Hepatocyte (in vitro differentiated cells): ENCODE measurements around the gene CCNI. TPM values are rescaled to one million over a fixed set of nuclear protein-coding genes. Genes with fewer than 3 reads are reported as not detected.

Experiments used
- DNase-seq: peaks from one replicate; pipeline ENCODE4 v3.0.0-alpha.2; 2016; ENCODE audit warnings: low spot score
- H2AFZ ChIP-seq: fragments of 200-600 bp; sonication (generic); 2 replicates; pipeline ENCODE4 v1.6.0; 2016; ENCODE audit warnings: antibody characterized with exemption, mild to moderate bottlenecking
- H3K27ac ChIP-seq: fragments of 200-600 bp; sonication (generic); 2 replicates; pipeline ENCODE4 v1.5.1; 2016; ENCODE audit warnings: mild to moderate bottlenecking
- H3K27me3 ChIP-seq: fragments of 200-600 bp; sonication (generic); 2 replicates; pipeline ENCODE4 v1.6.1; 2016
- H3K36me3 ChIP-seq: fragments of 200-600 bp; sonication (generic); replicated peaks from 2 replicates; pipeline ENCODE4 v1.5.1; 2016; ENCODE audit warnings: low read depth; ENCODE audit not compliant: insufficient read depth
- H3K4me1 ChIP-seq: fragments of 200-600 bp; sonication (generic); 2 replicates; pipeline ENCODE4 v1.5.1; 2016; ENCODE audit warnings: mild to moderate bottlenecking, moderate library complexity; ENCODE audit not compliant: insufficient read depth
- H3K4me2 ChIP-seq: fragments of 200-600 bp; sonication (generic); 2 replicates; pipeline ENCODE4 v1.6.0; 2016
- H3K4me3 ChIP-seq: fragments of 200-600 bp; sonication (generic); 2 replicates; pipeline ENCODE4 v1.5.1; 2016; ENCODE audit warnings: mild to moderate bottlenecking
- H3K79me2 ChIP-seq: fragments of 200-600 bp; sonication (generic); 2 replicates; pipeline ENCODE4 v1.6.0; 2017; ENCODE audit warnings: mild to moderate bottlenecking
- H3K9me2 ChIP-seq: fragments of 200-600 bp; sonication (generic); replicated peaks from 2 replicates; pipeline ENCODE4 v1.6.0; 2017; ENCODE audit warnings: mild to moderate bottlenecking; ENCODE audit not compliant: insufficient read depth
- H3K9me3 ChIP-seq: fragments of 200-600 bp; sonication (generic); 2 replicates; pipeline ENCODE4 v1.5.1; 2016; ENCODE audit warnings: low read depth, mild to moderate bottlenecking
- H4K20me1 ChIP-seq: fragments of 200-600 bp; sonication (generic); 2 replicates; pipeline ENCODE4 v1.6.0; 2016; ENCODE audit warnings: mild to moderate bottlenecking; ENCODE audit not compliant: insufficient read depth, poor library complexity, severe bottlenecking
- CTCF ChIP-seq: fragments of 200-600 bp; sonication (generic); IDR thresholded peaks from 2 replicates; pipeline ENCODE4 v1.5.1; 2016; ENCODE audit warnings: antibody characterized with exemption, mild to moderate bottlenecking; ENCODE audit not compliant: poor library complexity
- EZH2 ChIP-seq: fragments of 200-600 bp; sonication (generic); IDR thresholded peaks from 2 replicates; pipeline ENCODE4 v1.6.1; 2016; ENCODE audit warnings: antibody characterized with exemption, mild to moderate bottlenecking, borderline replicate concordance
- EZH2phosphoT487 ChIP-seq: fragments of 200-600 bp; sonication (generic); IDR thresholded peaks from one replicate; pipeline ENCODE4 v1.6.1; 2018; ENCODE audit warnings: antibody characterized with exemption, mild to moderate bottlenecking, low read depth, moderate library complexity; ENCODE audit not compliant: unreplicated experiment, severe bottlenecking
- WGBS: methylation state at CpG from one replicate; pipeline ENCODE4 v1.1.6; 2016; ENCODE audit warnings: low lambda C conversion rate; ENCODE audit errors: missing lambda C conversion rate; 5-methylcytosine and 5-hydroxymethylcytosine counted together
- polyA plus RNA-seq: library from polyadenylated mRNA; unstranded; fragments of >200 nt; fragmentation: Nextera tagmentation; extraction: Ambion mirVana; gene quantifications from 2 replicates; pipeline ENCODE4 v1.2.1, GENCODE V29; 2016
- total RNA-seq: library from RNA; depleted of rRNA; stranded (reverse); fragments of >200 nt; gene quantifications from 2 replicates; pipeline ENCODE4 v1.2.3, GENCODE V29; 2014

Gene CCNI
- total and polyA plus RNA-seq, 2 experiments from 2014 or later: 160 to 212 TPM

- H3K27ac ChIP-seq: peak overlapping the region; percentile 7
- no peak overlapping the region for H3K4me2 ChIP-seq
- H3K36me3 ChIP-seq: no peaks in the 10 kb centered on the region
- no peaks in the 10 kb centered on the region for H3K27me3 ChIP-seq
- WGBS: 50% methylated on average over 4 of the region's 4 CpGs
- no peak for DNase-seq
- TF ChIP-seq EZH2 (no peak), EZH2phosphoT487 (no peak), CTCF (no peak)
- H3K4me3 ChIP-seq: no peak overlapping the region
- H3K9me3 ChIP-seq: no peaks in the 10 kb centered on the region
- peaks cover 28% of the 10 kb centered on the region for H3K4me1 ChIP-seq
- no peaks in the 10 kb centered on the region for H3K9me2 ChIP-seq
- H2AFZ ChIP-seq: no peak overlapping the region
- no peaks in the 10 kb centered on the region for H4K20me1 ChIP-seq
- peaks cover 15% of the 10 kb centered on the region for H3K79me2 ChIP-seq
These were observed 68.9 kb downstream of the CCNI start for GRCh38 chr4:77006753-77007353.

- Histone ChIP-seq H3K79me2 (peaks cover 16% of the 10 kb centered on the region), H3K4me3 (no peak overlapping the region), H3K4me1 (peaks cover 33% of the 10 kb centered on the region), H2AFZ (no peak overlapping the region), H3K9me2 (no peaks in the 10 kb centered on the region), H3K9me3 (no peaks in the 10 kb centered on the region), H3K27me3 (no peaks in the 10 kb centered on the region), H4K20me1 (no peaks in the 10 kb centered on the region), H3K36me3 (no peaks in the 10 kb centered on the region), H3K27ac (no peak overlapping the region), H3K4me2 (no peak overlapping the region)
- TF ChIP-seq EZH2phosphoT487: no peak
- no peak for TF ChIP-seq EZH2
- no peak for TF ChIP-seq CTCF
- DNase-seq: no peak
These were observed 72.4 kb downstream of the CCNI start for GRCh38 chr4:77003400-77003799.

GRCh38 chr4:77002321-77003107 is 73.3 kb downstream of the CCNI start:
- H3K4me3 ChIP-seq: no peak overlapping the region

More at GRCh38 chr4:77002321-77003107, 73.3 kb downstream of the CCNI start:
- Histone ChIP-seq H3K27me3 (no peaks in the 10 kb centered on the region), H4K20me1 (no peaks in the 10 kb centered on the region), H3K9me2 (no peaks in the 10 kb centered on the region), H3K27ac (peak overlapping the region; percentile 59), H3K9me3 (no peaks in the 10 kb centered on the region), H3K79me2 (peaks cover 20% of the 10 kb centered on the region), H3K36me3 (no peaks in the 10 kb centered on the region), H2AFZ (no peak overlapping the region), H3K4me1 (peaks cover 28% of the 10 kb centered on the region), H3K4me2 (peak overlapping the region; percentile 34)
- TF ChIP-seq CTCF (no peak), EZH2phosphoT487 (no peak), EZH2 (no peak)
- no peak for DNase-seq
- WGBS: 60% methylated on average over 5 of the region's 5 CpGs
